Endothelial cell of umbilical vein (primary cell): ENCODE data around the gene HS6ST2. TPM values are rescaled to one million over a fixed set of nuclear protein-coding genes. Genes with fewer than 3 reads are reported as not detected.

Experiments used
- BruUV-seq: library from RNA; stranded (reverse); fragments of 400-500 nt; replicated peaks from 2 replicates; lab custom pipeline; 2021; lab: Mats Ljungman, UMichigan
- CTCF ChIA-PET: fragments of 300-600, 350-600 bp; sonication (Branson Sonifier 250); formaldehyde crosslinking; loops from one replicate; lab custom pipeline; 2021; ENCODE audit warnings: antibody characterized with exemption, inconsistent platforms; lab: Charles Lee
- POLR2A ChIA-PET: fragments of 300-600, 350-600 bp; sonication (Branson Sonifier 250); formaldehyde crosslinking; loops from one replicate; lab custom pipeline; 2021; ENCODE audit warnings: antibody characterized with exemption, inconsistent platforms; lab: Charles Lee
- DNase-seq: peaks from one replicate; pipeline ENCODE4 v3.0.0-alpha.2; 2011; ENCODE audit warnings: low read depth, low spot score
- FAIRE-seq: peaks from 2 replicates; lab custom pipeline; 2011; peaks lifted over from hg19 to GRCh38; lab: Jason Lieb, UNC
- H2AFZ ChIP-seq: 2 replicates; pipeline ENCODE4 v1.6.0; 2012; ENCODE audit warnings: low read depth, low read length, control low read depth, inconsistent platforms
- H3K27ac ChIP-seq: 2 replicates; pipeline ENCODE4 v1.5.1; 2011; ENCODE audit warnings: low read depth, mild to moderate bottlenecking, control low read depth, low read length, moderate library complexity; ENCODE audit not compliant: insufficient read depth
- H3K27me3 ChIP-seq, 2 experiments: 2 replicates each; pipeline versions ENCODE4 v1.6.0 to v1.6.1; 2011; ENCODE audit warnings: low read length in 2 of 2, mixed read lengths in 1 of 2; ENCODE audit not compliant: control insufficient read depth in 2 of 2, insufficient read depth in 2 of 2
- H3K36me3 ChIP-seq, 2 experiments: 2 replicates in 1 of 2; 3 replicates in 1 of 2; pipeline ENCODE4 v1.5.1; 2011; ENCODE audit warnings: low read length in 2 of 2, mild to moderate bottlenecking in 1 of 2, moderate library complexity in 1 of 2; ENCODE audit not compliant: control insufficient read depth in 2 of 2, insufficient read depth in 2 of 2; ENCODE audit errors: extremely low read depth in 1 of 2
- H3K4me1 ChIP-seq: 3 replicates; pipeline ENCODE4 v1.5.1; 2011; ENCODE audit warnings: mild to moderate bottlenecking, low read length; ENCODE audit not compliant: control insufficient read depth, insufficient read depth; ENCODE audit errors: extremely low read depth
- H3K4me2 ChIP-seq: 2 replicates; pipeline ENCODE4 v1.6.1; 2011; ENCODE audit warnings: low read length, control low read depth, mixed read lengths; ENCODE audit not compliant: insufficient read depth
- H3K4me3 ChIP-seq, 3 experiments: fragments of 200-600 bp in 1 of 3; sonication (generic), shearing (Covaris generic) in 1 of 3; replicated peaks in 1 of 3; 2 replicates each; pipeline ENCODE4 v1.5.1; 2011 to 2016; ENCODE audit warnings: control low read depth in 3 of 3, low read length in 3 of 3, mild to moderate bottlenecking in 2 of 3, inconsistent platforms in 1 of 3, low read depth in 1 of 3, moderate library complexity in 1 of 3; ENCODE audit not compliant: insufficient read depth in 1 of 3
- H3K79me2 ChIP-seq: 2 replicates; pipeline ENCODE4 v1.6.0; 2012; ENCODE audit warnings: low read length, inconsistent platforms; ENCODE audit not compliant: control insufficient read depth, insufficient read depth
- H3K9ac ChIP-seq: replicated peaks from 2 replicates; pipeline ENCODE3; 2011; ENCODE audit warnings: low read length, control low read depth; ENCODE audit not compliant: insufficient read depth; ENCODE audit errors: extremely low read depth
- H3K9me1 ChIP-seq: replicated peaks from 3 replicates; pipeline ENCODE4 v1.6.0; 2011; ENCODE audit warnings: mild to moderate bottlenecking, low read length; ENCODE audit not compliant: control insufficient read depth, insufficient read depth; ENCODE audit errors: extremely low read depth
- H3K9me3 ChIP-seq: replicated peaks from 2 replicates; pipeline ENCODE4 v1.5.1; 2012; ENCODE audit warnings: low read length, inconsistent platforms; ENCODE audit not compliant: control insufficient read depth, insufficient read depth
- H4K20me1 ChIP-seq: replicated peaks from 2 replicates; pipeline ENCODE3; 2011; ENCODE audit warnings: mild to moderate bottlenecking, low read length; ENCODE audit not compliant: control insufficient read depth, insufficient read depth; ENCODE audit errors: extremely low read depth
- EZH2 ChIP-seq: IDR thresholded peaks from 2 replicates; pipeline ENCODE4 v1.6.1; 2012; ENCODE audit warnings: borderline replicate concordance, low read depth, mild to moderate bottlenecking, moderate library complexity, low read length, inconsistent platforms; ENCODE audit not compliant: severe bottlenecking
- FOS ChIP-seq: IDR thresholded peaks from 2 replicates; pipeline ENCODE4 v1.6.1; 2011; ENCODE audit warnings: mild to moderate bottlenecking, low read length, moderate library complexity, borderline replicate concordance; ENCODE audit not compliant: insufficient read depth
- GATA2 ChIP-seq: IDR thresholded peaks from 2 replicates; pipeline ENCODE4 v1.7.0; 2011; ENCODE audit warnings: low read depth, mild to moderate bottlenecking, moderate library complexity, mixed read lengths, low read length; ENCODE audit not compliant: insufficient read length, insufficient read depth
- JUN ChIP-seq: IDR thresholded peaks from 2 replicates; pipeline ENCODE4 v1.6.1; 2011; ENCODE audit warnings: borderline replicate concordance, low read depth; ENCODE audit not compliant: insufficient read length, insufficient read depth
- MYC ChIP-seq: IDR thresholded peaks from one replicate; pipeline ENCODE4 v1.6.1; 2011; ENCODE audit warnings: mild to moderate bottlenecking, low read depth, low read length
- POLR2A ChIP-seq: IDR thresholded peaks from 2 replicates; pipeline ENCODE4 v1.6.1; 2012; ENCODE audit warnings: low read depth, mild to moderate bottlenecking, control low read depth, low read length
- POLR2AphosphoS5 ChIP-seq: IDR thresholded peaks from 2 replicates; pipeline ENCODE4 v1.6.1; 2012; ENCODE audit warnings: low read depth, mild to moderate bottlenecking, control low read depth, low read length, moderate library complexity; ENCODE audit not compliant: insufficient read depth
- dilution Hi-C: fragments of 300-500 bp; cut with MboI; formaldehyde crosslinking; loops from one replicate; pipeline ENCODE4 v1.15.0; 2019; ENCODE audit warnings: low sequenced_read_pairs; ENCODE audit not compliant: extremely low pct_ligation_motif_present
- intact Hi-C: fragments of 100-400 bp; cut with micrococcal nuclease; formaldehyde crosslinking; loops from one replicate; pipeline ENCODE4 v1.10.0; 2022
- polyA plus RNA-seq, 4 experiments: library from polyadenylated mRNA; depleted of rRNA in 3 of 4; stranded (reverse) in 3 of 4; unstranded in 1 of 4; fragments of >200 nt; gene quantifications; 2 replicates each; pipeline versions ENCODE4 v1.2.1 to v1.2.3, GENCODE V29; 2011 to 2012; ENCODE audit warnings: missing spikeins in 1 of 4
- total RNA-seq: library from RNA; stranded (reverse); gene quantifications from 2 replicates; pipeline ENCODE4 v1.2.3, GENCODE V29; 2021
- TF ChIP-seq, protein P1 (sequence below), 2 donors: IDR thresholded peaks; 1 replicate in 1 of 2; 2 replicates in 1 of 2; pipeline ENCODE4 v1.5.1; 2011; ENCODE audit warnings: low read length in 2 of 2, mild to moderate bottlenecking in 2 of 2, moderate library complexity in 2 of 2, control low read depth in 1 of 2, inconsistent platforms in 1 of 2, low read depth in 1 of 2; ENCODE audit not compliant: insufficient read depth in 1 of 2; ENCODE audit errors: extremely low read depth in 1 of 2
- TF ChIP-seq, protein P2 (sequence below): IDR thresholded peaks from 2 replicates; pipeline ENCODE4 v1.6.1; 2011; ENCODE audit not compliant: insufficient read depth, insufficient read length

HS6ST2 gene
- total and polyA plus RNA-seq, 2 donors (not counting 3 experiments of a cell fraction or from before 2014, with no cell fraction given) = 0.49 to 0.84 TPM

DNA sequence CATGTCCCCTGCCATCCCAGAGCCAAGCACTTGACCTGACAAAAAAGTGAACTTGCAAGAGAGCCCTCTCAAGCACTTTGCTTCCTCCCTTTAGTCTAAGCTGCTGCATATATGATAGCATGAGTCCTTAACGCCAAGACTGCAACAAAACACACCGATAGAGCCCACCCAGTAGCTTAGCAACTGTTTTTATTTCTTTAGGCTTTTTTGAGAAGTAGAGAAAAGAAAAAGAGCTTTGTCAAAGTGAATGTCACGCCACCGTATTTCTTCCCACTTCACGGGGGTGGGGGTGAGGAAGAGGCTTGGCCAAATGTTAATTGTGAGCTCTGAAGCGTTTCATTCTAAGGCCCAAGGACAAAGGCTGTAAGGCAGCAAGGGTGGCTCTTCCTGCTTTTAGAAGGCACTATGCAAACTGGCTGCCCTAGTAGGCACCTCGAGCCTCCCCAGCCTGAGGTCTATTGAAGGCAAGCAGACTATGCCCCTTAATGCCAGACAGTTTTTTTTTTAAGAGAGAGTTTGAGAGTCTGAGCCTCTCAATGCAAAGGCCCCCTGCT is 138.6 kb downstream of the HS6ST2 start:
- no peaks in the 10 kb centered on the region for H3K27me3 ChIP-seq
- H3K27ac ChIP-seq = no peak overlapping the region
- no peaks in the 10 kb centered on the region for H3K9me1 ChIP-seq
- ChIA-PET POLR2A (no interaction called here), CTCF (no interaction called here)
- H4K20me1 ChIP-seq = no peaks in the 10 kb centered on the region
- H3K4me1 ChIP-seq = no peaks in the 10 kb centered on the region
- no peak overlapping the region for H3K4me3 ChIP-seq
- H3K4me2 ChIP-seq = no peak overlapping the region
- no peaks in the 10 kb centered on the region for H3K36me3 ChIP-seq
- H3K79me2 ChIP-seq = no peaks in the 10 kb centered on the region
- FAIRE-seq (no peak), DNase-seq (no peak)
- dilution Hi-C loops (no loop called here), intact Hi-C loops (no loop called here)
- no peak overlapping the region for H3K9ac ChIP-seq
- no peak overlapping the region for H2AFZ ChIP-seq
- no peaks in the 10 kb centered on the region for H3K9me3 ChIP-seq
- BruUV-seq = no TSS peak
- TF ChIP-seq GATA2 (no peak), FOS (no peak), POLR2AphosphoS5 (no peak), POLR2A (no peak), JUN (no peak), EZH2 (no peak), MYC (no peak)
- TF ChIP-seq, protein P1, sequence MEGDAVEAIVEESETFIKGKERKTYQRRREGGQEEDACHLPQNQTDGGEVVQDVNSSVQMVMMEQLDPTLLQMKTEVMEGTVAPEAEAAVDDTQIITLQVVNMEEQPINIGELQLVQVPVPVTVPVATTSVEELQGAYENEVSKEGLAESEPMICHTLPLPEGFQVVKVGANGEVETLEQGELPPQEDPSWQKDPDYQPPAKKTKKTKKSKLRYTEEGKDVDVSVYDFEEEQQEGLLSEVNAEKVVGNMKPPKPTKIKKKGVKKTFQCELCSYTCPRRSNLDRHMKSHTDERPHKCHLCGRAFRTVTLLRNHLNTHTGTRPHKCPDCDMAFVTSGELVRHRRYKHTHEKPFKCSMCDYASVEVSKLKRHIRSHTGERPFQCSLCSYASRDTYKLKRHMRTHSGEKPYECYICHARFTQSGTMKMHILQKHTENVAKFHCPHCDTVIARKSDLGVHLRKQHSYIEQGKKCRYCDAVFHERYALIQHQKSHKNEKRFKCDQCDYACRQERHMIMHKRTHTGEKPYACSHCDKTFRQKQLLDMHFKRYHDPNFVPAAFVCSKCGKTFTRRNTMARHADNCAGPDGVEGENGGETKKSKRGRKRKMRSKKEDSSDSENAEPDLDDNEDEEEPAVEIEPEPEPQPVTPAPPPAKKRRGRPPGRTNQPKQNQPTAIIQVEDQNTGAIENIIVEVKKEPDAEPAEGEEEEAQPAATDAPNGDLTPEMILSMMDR (IDR thresholded peaks at IDR 0.05; ENCODE audit: extremely low read depth in 1 of 2, insufficient read depth in 1 of 2, low read depth in 1 of 2, low read length in 2 of 2) = no peak
- TF ChIP-seq, protein P2, sequence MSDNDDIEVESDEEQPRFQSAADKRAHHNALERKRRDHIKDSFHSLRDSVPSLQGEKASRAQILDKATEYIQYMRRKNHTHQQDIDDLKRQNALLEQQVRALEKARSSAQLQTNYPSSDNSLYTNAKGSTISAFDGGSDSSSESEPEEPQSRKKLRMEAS = no peak
